Bone marrow (tissue), 2 donors: ENCODE results near the gene IGFN1.
"Not testable (repeated sequence)": the region's sequence is repeated elsewhere in the genome, so short reads cannot be mapped to it uniquely, and the experiment has no call there.

Experiments
- DNase-seq, 2 donors: peaks; one replicate each; lab custom pipeline; 2025; lab: John Stamatoyannopoulos, UW

Gene IGFN1

DNA sequence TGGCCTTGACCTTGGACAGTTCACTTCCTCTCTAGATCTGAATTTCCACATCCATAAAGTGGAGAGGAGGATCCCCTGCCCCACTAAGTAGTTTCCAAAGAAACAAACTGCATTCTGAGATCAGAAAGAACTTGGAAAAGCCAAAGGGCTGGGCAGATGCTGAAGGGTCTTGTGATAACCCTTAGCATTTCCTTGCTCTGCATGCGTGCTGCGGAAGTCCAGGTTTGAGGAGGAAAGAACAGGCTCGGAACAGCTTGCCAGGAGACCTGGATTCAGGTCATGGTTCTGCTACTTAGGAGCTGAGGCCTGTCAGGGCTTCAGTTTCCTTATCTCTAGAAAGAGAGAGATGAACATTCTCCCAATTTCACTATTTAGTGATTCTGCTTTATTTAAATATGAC is 27.2 kb downstream of the IGFN1 start:
- DNase-seq = no peak

GRCh38 chr1:201218409-201218808 is 27.8 kb downstream of the IGFN1 start:
- DNase-seq = no peak

DNA sequence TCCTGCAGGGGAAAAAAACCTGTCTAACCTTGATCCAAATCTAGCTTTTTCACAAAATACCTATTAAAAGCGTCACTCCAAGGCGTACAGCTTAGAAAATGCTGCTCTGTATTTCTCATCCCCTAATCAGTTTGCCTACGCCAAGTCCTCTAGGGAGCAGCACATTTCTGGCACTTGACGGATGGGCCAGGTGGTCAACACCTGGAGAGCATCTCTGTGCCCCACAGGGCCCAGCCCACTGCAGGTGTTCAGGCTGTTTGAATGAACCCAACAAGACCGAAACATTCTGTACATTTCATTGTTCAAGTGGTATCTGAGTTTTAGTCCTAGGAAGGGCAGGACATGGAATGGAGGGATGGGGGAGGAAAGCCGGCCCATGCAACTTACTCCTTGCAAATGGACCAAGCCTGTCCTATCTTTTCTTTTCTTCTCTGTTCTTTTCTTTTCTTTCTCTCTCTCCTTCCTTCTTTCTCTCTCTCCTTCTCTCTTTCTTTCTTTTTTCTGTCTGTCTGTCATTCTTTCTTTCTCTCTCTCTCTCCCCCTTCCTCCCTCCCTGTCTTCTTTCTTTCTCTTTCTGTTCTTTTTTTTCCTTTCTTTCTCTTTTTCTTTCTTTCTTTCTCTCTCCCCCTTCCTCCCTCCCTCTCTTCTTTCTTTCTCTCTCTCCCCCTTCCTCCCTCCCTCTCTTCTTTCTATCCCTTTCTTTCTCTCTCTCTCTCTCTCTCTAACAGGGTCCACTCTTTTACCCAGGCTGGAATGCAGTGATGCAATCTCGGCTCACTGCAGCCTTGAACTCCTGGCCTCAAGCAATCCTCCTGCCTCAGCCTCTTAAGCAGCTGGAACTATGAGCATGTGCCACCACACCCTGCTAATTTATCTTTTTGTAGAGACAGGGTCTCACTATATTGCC is 29.1 kb downstream of the IGFN1 start:
- DNase-seq = no peak

DNA sequence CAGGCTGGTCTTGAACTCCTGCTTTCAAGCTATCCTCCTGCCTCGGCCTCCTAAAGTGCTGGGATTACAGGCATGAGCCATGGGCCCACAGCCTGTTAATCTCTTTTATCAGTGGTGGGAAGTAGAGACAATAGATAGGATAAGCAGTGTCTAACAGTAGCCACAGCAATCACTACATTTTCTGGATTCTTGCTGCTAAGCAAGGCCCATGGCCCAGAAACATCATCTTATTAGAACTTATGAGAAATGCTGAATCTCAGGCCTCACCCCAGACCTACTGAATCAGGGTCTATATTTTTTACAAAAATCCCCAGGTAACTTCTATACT is 29.7 kb downstream of the IGFN1 start:
- no peak for DNase-seq

- no peak for DNase-seq
Observed at GRCh38 chr1:201221201-201221846, 30.7 kb downstream of the IGFN1 start.

DNA sequence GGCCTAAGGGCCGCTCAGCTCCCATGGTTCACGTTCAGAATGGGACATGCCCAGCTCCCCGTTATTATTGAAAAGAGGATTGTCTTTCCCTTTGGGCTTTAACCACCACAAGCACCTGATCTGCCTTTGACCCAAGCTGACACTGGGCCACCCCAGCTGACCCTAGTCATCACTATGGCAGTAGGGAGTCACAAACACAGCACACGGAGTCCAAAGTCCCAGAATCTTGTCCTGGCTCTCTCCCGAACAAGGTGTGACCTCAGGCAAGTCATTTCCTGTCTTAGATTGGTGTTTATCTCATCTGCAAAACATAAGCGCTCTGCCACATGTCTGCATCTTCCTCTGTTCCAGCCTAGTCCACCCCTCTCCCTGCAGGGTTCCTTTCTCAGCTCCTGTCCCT is 31.5 kb downstream of the IGFN1 start:
- no peak for DNase-seq

DNA sequence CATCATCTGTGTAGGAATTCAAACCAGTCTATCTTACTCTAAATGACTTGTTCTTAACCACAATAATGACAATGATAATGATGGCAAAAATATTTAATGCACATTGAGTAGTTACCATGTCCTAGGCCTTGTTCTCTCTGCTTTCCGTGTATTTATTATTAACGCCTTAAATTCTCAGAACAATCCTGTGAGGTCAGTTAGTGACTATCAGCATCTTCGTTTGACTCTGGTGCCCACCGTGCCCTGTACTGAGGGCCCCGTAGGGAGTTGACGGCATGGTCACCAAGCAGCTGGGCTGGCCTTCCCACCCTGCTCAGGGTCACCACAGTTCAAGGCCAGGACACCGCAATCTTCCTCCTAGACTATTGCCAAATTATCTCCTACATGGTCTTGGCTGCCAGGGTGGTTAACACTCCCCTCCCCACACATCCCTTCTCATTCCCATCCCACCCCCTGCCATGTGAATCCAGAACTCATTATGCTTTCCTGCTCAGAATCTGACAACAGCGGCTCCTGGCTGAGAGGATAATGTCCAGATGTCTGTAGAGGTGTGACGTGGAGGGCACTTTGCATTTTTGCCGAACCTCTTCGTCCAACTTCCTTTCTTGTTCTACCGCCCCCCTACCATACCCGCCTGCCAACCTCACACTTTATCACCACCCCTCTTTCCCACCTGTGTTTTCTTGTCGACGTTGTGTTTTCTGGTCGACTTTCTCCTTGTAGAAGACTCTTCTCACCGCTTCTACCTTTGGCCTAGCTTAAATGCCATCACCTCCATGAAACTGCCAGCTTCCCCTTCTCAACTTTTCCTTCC is 33.4 kb downstream of the IGFN1 start:
- no peak for DNase-seq

DNA sequence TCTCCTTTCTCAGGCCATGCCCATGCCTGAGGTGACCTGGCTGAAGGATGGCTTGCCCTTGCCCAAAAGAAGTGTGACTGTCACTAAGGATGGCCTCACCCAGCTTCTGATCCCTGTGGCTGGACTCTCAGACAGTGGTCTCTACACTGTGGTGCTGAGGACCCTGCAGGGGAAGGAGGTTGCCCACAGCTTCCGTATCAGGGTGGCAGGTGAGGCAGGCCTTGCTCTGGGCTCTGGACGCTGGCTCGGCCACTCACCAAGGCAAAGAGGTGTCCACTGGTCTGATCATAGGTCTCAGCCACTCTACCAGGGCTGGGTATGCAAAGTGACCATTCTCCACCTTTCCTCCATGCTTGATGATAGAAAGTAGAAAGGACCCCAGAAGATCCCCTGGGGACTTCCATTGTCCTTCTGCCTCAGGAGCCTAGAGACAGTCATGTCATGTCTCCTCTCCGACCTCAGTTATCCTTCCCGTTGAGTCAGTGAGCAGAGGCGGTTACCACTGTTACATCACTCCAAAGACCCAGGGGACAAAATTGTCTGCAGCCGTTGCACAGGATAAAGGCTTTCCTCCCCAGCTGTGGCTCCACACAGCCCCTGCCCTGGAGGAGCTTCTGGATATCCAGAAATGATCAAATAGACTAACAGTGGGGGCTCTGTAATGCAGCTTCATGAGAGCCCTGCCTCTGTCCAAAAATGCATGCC is 34.2 kb downstream of the IGFN1 start:
- no peak for DNase-seq

- no peak for DNase-seq
Observed at GRCh38 chr1:201226178-201226514, 35.5 kb downstream of the IGFN1 start.

DNA sequence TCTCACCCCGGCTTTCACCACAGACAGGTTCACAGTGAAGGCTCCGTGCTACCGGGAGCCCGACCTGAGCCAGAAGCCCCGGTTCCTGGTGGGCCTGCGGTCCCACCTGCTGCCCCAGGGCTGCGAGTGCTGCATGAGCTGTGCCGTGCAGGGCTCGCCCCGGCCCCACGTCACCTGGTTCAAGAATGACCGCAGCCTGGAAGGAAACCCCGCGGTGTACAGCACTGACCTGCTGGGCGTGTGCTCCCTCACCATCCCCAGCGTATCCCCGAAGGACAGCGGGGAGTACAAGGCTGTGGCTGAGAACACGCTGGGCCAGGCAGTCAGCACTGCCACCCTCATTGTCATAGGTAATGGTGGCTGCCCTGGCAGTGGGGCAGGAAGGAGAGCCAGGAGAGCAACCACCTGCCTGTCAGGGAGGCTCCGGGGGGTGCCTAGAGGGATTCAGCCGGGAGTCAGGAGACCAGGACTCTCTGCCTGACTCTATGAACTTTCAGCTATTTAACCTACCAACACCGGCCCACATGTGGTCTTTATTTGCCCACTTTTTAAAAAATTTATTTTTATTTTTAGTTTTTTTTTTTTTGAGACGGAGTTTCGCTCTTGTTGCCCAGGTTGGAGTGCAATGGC is 36.4 kb downstream of the IGFN1 start:
- no peak for DNase-seq

GRCh38 chr1:201228011-201228983 is 37.7 kb downstream of the IGFN1 start:
- no peak for DNase-seq

GRCh38 chr1:201229095-201229494 is 38.5 kb downstream of the IGFN1 start:
- DNase-seq = no peak

DNA sequence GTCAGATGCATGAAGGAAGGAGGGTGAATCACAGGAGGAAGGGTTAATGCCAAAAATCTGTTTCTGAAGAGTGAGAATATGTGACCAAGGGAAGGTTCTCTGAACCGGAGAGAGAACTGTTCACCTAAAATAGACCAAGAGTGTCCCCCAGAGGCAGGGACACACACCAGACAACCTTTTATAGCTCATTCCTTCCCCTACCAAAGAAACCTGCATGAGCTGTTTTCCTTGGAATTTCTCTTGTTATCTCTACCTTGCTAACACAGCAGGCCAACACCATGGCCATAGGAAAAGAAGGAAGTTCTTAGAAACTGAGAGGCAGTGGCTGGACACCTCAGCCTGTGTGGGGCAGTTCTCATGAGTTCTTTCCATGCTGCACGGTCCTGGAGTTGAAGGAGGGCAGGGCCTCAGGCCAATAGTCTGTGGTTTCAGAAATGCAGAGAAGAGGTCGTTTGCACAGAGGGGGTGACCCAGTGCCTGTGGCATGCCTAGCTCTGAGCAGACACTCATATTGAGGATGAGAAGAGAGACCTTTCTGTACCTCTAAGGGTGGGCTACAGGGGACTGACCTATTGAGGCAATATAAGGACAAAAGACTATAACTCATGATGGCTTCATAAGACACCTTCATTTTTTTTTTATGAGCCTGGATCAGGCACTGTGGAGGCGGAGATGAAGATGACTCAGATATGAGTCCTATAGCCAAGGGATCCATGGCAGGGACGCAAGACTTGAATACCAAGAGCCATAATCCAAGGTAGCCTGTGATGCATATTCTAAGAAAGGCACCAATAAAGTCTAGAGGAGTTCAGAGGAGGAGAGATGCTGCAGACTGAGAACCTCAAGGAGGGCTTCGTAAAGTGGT is 39.4 kb downstream of the IGFN1 start:
- no peak for DNase-seq

GRCh38 chr1:201230676-201231075 is 40.1 kb downstream of the IGFN1 start:
- no peak for DNase-seq

DNA sequence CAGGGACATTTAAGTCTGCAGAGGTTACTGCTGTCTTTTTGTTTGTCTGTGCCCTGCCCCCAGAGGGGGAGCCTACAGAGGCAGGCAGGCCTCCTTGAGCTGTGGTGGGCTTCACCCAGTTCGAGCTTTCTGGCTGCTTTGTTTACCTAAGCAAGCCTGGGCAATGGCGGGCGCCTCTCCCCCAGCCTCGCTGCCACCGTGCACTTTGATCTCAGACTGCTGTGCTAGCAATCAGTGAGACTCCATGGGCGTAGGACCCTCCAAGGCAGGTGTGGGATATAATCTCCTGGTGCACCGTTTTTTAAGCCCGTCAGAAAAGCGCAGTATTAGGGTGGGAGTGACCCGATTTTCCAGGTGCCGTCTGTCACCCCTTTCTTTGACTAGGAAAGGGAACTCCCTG is 49.0 kb downstream of the IGFN1 start:
- DNase-seq = not testable (repeated sequence)

DNA sequence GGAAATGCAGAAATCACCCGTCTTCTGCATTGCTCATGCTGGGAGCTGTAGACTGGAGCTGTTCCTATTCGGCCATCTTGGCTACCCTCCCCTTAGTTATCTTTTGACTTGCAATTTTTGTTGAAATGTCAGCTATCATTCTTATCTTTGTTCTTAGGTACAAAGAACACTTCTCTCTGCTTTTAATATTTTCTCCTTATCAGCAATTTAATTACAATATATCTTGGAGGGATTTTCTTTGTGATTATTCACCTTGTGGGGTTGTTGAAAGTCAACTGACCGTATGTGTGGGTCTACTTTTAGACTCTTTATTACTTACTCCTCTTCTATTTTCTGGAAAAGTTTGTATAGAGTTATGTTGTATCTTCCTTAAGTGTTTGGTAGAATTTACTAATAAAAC is 49.5 kb downstream of the IGFN1 start:
- DNase-seq = no peak

- no peak for DNase-seq
Observed at GRCh38 chr1:201241736-201242135, 51.1 kb downstream of the IGFN1 start.

DNA sequence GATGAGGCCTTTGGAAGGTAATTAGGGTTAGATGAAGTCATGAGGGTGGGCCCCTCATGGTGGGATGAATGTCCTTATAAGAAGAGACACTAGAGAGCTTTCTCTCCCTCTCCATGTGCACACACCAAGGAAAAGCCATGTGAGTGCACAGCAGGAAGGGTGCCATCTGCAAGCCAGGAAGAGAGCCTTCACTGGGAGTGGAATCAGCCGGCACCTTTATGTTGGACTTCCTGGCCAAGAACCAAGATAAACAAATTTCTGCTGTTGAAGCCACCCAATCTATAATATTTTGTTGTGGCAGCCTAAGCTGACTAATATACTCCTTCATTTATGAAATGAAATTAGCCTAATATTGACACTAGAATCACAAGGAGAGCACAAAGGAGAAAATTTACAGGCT is 54.5 kb downstream of the IGFN1 start:
- DNase-seq = no peak

- no peak for DNase-seq
Observed at GRCh38 chr1:201248721-201249559, 58.3 kb downstream of the IGFN1 start.
